Skeletal muscle satellite cell (primary cell): ENCODE results near the gene F2.

Experiments
- H3K27me3 ChIP-seq: 2 replicates; pipeline ENCODE4 v1.7.0; 2013; ENCODE audit warnings: low read length; ENCODE audit not compliant: control insufficient read depth, insufficient read depth
- H3K36me3 ChIP-seq: 2 replicates; pipeline ENCODE4 v1.7.0; 2013; ENCODE audit warnings: mild to moderate bottlenecking, control low read depth, low read length; ENCODE audit not compliant: insufficient read depth
- H3K4me1 ChIP-seq: 2 replicates; pipeline ENCODE4 v1.7.0; 2013; ENCODE audit warnings: low read length; ENCODE audit not compliant: control insufficient read depth, insufficient read depth
- H3K4me2 ChIP-seq: 2 replicates; pipeline ENCODE4 v1.7.0; 2013; ENCODE audit warnings: mild to moderate bottlenecking, low read length
- H3K4me3 ChIP-seq: 2 replicates; pipeline ENCODE4 v1.7.0; 2013; ENCODE audit warnings: low read length
- H3K9ac ChIP-seq: 2 replicates; pipeline ENCODE4 v1.7.0; 2013; ENCODE audit warnings: mild to moderate bottlenecking, low read depth, low read length, moderate library complexity
- H3K9me3 ChIP-seq: replicated peaks from 2 replicates; pipeline ENCODE4 v1.7.0; 2013; ENCODE audit warnings: mild to moderate bottlenecking, control low read depth, low read length

The F2 gene

GRCh38 chr11:46737699-46738098, 18.7 kb downstream of the F2 start:
- H3K36me3 ChIP-seq: peaks cover 27% of the 10 kb centered on the region
- H3K4me3 ChIP-seq: no peak overlapping the region
- H3K4me1 ChIP-seq: no peaks in the 10 kb centered on the region
- no peaks in the 10 kb centered on the region for H3K9me3 ChIP-seq
- no peaks in the 10 kb centered on the region for H3K27me3 ChIP-seq
- no peak overlapping the region for H3K4me2 ChIP-seq
- H3K9ac ChIP-seq: no peak overlapping the region

- Histone ChIP-seq H3K36me3 (peaks cover 39% of the 10 kb centered on the region), H3K9ac (no peak overlapping the region), H3K27me3 (no peaks in the 10 kb centered on the region), H3K9me3 (no peaks in the 10 kb centered on the region), H3K4me3 (no peak overlapping the region), H3K4me2 (no peak overlapping the region), H3K4me1 (no peaks in the 10 kb centered on the region)
Observed at GRCh38 chr11:46738887-46739286, 19.9 kb downstream of the F2 start.

DNA sequence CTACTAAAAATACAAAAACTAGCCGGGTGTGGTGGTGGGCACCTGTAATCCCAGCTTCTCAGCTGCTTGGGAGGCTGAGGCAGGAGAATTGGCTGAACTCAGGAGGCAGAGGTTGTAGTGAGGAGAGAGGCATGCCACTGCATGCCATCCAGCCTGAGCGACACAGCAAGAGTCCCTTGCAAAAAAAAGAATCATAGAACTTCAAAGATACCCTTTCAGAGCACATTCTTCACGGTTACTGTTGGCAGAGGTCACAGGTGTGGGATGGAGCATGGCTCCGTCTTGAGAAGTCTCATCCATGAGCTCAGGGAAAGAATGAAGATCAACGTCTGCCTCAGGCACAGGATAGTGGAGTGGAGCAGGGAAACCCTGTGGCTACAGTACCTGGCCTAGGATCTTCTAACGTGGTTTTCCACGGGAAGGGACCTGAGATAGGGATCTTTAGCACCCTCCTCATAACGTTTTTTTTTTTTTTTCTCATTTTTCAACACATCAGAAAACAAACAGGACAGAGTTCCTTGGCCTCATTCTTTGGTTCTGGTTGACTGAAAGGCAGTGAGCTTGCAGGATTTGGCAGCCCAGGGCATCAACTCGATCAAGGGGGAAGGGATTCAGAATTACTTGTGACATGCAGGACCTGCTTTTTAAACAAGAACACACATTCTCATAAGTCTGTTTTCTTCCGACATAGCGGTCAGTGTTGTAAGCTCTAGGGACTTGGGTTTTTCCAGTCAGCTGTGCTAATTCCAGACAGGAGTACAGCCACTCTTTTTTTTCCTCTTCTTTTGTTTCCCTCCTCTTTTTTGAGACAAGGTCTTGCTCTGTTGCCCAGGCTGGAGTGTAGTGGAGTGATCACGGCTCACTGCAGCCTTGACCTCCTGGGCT, 22.8 kb downstream of the F2 start:
- H3K4me2 ChIP-seq: no peak overlapping the region
- H3K36me3 ChIP-seq: peaks cover 65% of the 10 kb centered on the region
- H3K27me3 ChIP-seq: no peaks in the 10 kb centered on the region
- no peaks in the 10 kb centered on the region for H3K9me3 ChIP-seq
- no peak overlapping the region for H3K9ac ChIP-seq
- H3K4me1 ChIP-seq: no peaks in the 10 kb centered on the region
- H3K4me3 ChIP-seq: no peak overlapping the region

DNA sequence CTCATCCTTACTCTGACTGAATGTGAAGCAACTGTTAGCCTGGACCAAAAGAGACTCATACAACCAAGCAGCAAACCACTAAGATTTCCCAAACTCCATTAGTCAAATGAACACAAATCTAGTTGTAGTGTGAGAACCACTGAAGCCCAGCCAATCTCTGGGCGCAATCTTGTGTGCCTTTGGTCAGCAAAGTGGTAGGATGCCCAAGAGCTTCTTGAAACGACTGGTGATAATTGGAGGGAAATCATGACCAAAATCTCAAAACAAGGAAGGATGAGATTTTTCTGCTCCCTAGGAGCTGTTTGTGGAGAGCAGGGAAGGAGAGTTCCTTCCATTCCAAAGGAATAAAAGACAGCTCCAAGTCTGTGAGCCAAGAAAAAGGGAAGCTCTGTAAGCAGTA, 24.0 kb downstream of the F2 start:
- no peaks in the 10 kb centered on the region for H3K9me3 ChIP-seq
- peaks cover 76% of the 10 kb centered on the region for H3K36me3 ChIP-seq
- no peaks in the 10 kb centered on the region for H3K27me3 ChIP-seq
- H3K4me1 ChIP-seq: no peaks in the 10 kb centered on the region
- no peak overlapping the region for H3K4me3 ChIP-seq
- no peak overlapping the region for H3K4me2 ChIP-seq
- no peak overlapping the region for H3K9ac ChIP-seq

DNA sequence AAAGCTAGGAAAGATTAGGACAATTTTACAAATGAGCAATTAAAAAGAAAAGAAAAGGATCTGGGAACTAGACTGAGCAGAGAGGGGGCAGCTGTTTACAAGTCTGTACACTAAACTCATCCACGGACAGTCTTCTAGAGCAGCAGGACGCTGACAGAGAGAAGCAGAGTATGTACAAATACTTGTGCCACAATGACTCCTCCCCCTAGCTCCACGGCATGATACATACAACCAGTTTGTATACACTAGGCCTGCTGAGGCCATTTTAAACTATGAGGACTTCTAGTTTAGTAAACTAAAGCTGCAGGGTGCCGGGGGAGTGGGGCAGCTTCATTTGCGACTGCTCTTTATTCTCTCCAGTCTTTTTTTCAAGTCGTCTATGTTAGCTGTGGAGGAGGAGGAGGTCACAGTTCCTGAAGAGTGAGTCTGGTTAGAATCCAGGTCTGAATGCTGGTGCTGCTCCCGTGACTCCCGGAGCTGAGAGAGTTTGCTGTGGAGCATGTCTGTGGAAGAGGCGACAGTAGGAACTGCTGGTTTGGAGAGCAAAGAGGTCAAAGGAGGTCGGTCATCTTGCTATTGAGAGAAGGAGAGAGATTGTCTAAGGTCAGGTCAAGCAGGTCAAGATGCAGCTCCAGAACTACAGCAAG, 24.8 kb downstream of the F2 start:
- H3K4me2 ChIP-seq: no peak overlapping the region
- H3K9ac ChIP-seq: no peak overlapping the region
- H3K9me3 ChIP-seq: no peaks in the 10 kb centered on the region
- H3K4me1 ChIP-seq: no peaks in the 10 kb centered on the region
- no peaks in the 10 kb centered on the region for H3K27me3 ChIP-seq
- no peak overlapping the region for H3K4me3 ChIP-seq
- peaks cover 79% of the 10 kb centered on the region for H3K36me3 ChIP-seq

DNA sequence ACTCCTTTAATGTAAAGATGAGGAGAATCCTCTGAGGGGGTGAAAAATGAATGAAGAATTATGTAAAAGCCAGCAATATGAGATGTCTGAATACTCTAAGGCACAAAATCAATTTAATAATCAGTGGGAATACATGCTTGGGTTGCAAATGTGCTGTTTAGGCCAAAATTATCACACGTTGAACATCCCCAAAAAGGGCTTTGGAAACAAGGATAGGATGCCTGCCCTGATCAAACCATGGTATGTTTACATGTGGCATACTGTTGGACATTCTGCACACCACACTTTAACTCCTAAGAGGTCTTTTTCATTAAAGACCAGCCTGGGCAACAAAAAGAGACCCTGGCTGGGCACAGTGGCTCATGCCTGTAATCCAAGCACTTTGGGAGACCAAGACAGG, 26.3 kb downstream of the F2 start:
- Histone ChIP-seq H3K4me3 (no peak overlapping the region), H3K4me1 (no peaks in the 10 kb centered on the region), H3K9me3 (no peaks in the 10 kb centered on the region), H3K4me2 (no peak overlapping the region), H3K36me3 (peaks cover 81% of the 10 kb centered on the region), H3K9ac (no peak overlapping the region), H3K27me3 (no peaks in the 10 kb centered on the region)

DNA sequence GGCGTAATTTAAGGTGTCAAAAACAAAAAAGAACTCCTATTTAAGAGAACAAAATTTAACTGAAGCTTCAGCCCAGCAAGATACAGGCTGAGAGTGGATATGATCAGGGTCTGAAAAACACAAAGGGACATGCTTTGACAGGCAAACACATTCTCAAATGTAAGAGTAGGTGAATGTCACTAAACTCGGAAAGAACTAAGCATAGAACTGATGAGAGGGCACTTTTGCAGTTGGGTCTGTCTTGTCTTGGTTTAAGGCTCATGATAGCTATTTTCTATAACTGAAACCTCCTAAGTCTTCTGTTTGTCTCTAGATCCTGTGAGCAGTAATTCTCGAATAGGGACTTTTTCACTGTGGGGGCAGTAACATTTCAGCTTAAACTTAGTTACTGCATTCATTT, 27.0 kb downstream of the F2 start:
- Histone ChIP-seq H3K9me3 (no peaks in the 10 kb centered on the region), H3K4me3 (no peak overlapping the region), H3K36me3 (peaks cover 86% of the 10 kb centered on the region), H3K4me1 (no peaks in the 10 kb centered on the region), H3K27me3 (no peaks in the 10 kb centered on the region), H3K9ac (no peak overlapping the region), H3K4me2 (no peak overlapping the region)

GRCh38 chr11:46747150-46747549, 28.1 kb downstream of the F2 start:
- no peak overlapping the region for H3K4me3 ChIP-seq
- H3K4me2 ChIP-seq: no peak overlapping the region
- H3K9me3 ChIP-seq: no peaks in the 10 kb centered on the region
- H3K36me3 ChIP-seq: peaks cover 84% of the 10 kb centered on the region
- H3K9ac ChIP-seq: no peak overlapping the region
- no peaks in the 10 kb centered on the region for H3K4me1 ChIP-seq
- no peaks in the 10 kb centered on the region for H3K27me3 ChIP-seq

- H3K4me1 ChIP-seq: no peaks in the 10 kb centered on the region
- H3K36me3 ChIP-seq: peaks cover 78% of the 10 kb centered on the region
- no peak overlapping the region for H3K4me2 ChIP-seq
Observed at GRCh38 chr11:46755962-46756361, 36.9 kb downstream of the F2 start.

DNA sequence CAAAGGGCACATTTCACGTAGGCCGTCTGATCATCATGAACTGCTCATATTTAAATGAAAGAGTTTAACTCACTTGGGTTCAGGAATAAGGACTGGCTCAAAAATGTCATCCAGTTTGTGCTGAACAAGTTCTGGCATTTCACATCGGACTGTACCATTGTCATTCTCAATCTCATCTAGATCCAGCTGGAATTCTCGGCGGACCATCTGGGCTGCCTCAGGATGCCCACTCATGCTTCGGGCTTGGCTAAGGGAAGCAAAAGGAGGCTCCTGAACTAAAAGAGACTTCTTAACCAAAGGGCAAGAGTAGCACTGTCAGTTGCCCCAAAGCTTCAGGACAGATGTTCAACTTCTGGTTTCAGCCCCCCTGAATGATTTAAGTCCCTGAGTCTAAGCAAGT, 40.2 kb downstream of the F2 start:
- no peak overlapping the region for H3K9ac ChIP-seq

More at GRCh38 chr11:46755962-46756361, 36.9 kb downstream of the F2 start:
- Histone ChIP-seq H3K27me3 (no peaks in the 10 kb centered on the region), H3K9ac (no peak overlapping the region), H3K4me3 (no peak overlapping the region), H3K9me3 (no peaks in the 10 kb centered on the region)

DNA sequence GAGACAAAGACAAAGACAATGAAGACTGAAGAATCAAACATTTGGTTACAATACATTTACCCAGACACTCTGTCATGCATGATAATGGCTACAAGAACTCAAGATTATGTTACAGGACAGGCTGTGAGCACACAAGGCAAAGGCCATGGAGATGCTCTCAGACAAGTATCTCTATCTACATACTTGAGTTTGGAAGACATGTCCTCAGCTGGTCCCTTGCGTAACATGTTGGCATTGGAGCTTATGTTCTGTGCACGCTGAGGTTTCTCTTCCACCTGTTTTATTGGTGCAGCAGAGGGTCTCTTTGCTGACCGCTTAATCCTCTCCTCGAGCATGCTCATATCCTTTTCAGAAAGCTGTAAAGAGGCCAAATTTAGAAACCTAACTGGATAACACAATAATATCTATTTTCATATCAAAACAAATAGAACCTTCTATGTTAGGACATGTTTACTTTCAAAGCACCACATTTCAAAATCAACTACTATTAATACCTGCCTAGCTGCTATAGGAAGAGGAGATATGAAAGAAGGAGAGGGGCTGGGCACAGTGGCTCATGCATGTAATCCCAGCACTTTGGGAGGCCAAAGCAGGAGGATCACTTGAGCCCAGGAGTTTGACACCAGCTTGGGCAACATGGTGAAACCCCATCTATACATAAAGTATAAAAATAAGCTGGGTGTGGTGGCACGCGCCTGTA, 41.6 kb downstream of the F2 start:
- H3K4me3 ChIP-seq: no peak overlapping the region
- H3K9ac ChIP-seq: no peak overlapping the region
- no peaks in the 10 kb centered on the region for H3K9me3 ChIP-seq
- no peaks in the 10 kb centered on the region for H3K4me1 ChIP-seq
- H3K27me3 ChIP-seq: no peaks in the 10 kb centered on the region
- no peak overlapping the region for H3K4me2 ChIP-seq
- H3K36me3 ChIP-seq: peaks cover 83% of the 10 kb centered on the region

More for the DNA sequence above, 40.2 kb downstream of the F2 start:
- Histone ChIP-seq H3K36me3 (peaks cover 86% of the 10 kb centered on the region), H3K9me3 (no peaks in the 10 kb centered on the region), H3K4me2 (no peak overlapping the region), H3K27me3 (no peaks in the 10 kb centered on the region), H3K4me1 (no peaks in the 10 kb centered on the region), H3K4me3 (no peak overlapping the region)
